ENCODE data around the gene LCTL.
"Not testable (repeated sequence)": the region's sequence is repeated elsewhere in the genome, so short reads cannot be mapped to it uniquely, and the experiment has no call there.

LCTL gene

GRCh38 chr15:66564136-66565041 lies 1.4 kb downstream of the LCTL start:
- DNase-seq: no peak

DNA sequence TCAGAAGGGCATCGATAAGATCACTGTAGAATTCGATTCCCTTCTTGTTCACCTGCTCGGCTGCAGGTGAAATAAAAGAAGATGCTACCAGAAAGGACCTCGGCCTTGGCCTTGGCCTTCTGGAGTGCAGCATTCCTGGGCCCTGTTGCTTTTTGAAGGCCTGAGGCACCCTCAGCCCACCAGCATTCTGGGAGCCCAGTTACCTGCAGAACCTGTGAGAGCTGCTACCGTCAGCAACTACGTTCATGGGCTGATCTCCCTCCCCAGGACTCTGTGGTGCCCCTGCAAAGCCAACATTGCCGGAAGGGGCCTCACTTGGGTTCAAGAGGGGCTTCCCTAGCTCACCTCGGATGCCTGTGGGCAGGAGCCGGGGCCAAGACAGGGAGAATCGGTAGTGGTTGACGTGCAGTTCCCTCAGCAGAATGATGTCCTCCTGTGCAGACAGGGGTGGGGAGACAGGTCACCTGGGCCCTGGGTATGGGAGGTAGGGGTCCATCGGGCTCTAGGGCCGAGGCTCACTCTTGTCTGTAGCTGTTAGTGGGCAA lies 2.2 kb downstream of the LCTL start:
- DNase-seq: no peak

DNA sequence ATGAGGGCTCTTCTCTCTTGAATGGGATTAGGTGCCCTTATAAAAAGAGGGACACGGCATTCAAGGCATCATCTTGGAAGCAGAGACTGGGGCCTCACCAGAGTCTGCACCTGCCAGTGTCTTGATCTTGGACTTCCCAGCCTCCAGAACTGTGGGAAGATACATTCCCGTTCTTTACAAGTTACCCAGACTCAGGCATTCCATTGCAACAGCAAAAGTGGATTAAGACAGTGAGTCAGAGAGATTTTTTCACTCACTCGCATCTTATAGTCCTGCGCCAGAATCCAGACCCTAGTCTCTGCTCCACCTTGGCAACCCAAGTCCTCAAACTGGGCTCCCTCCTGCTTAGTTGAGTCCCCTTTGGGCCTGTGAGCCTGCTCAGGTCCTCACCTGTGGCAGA lies 2.7 kb downstream of the LCTL start:
- DNase-seq: no peak

GRCh38 chr15:66560856-66561525 lies 4.8 kb downstream of the LCTL start:
- DNase-seq: no peak

DNA sequence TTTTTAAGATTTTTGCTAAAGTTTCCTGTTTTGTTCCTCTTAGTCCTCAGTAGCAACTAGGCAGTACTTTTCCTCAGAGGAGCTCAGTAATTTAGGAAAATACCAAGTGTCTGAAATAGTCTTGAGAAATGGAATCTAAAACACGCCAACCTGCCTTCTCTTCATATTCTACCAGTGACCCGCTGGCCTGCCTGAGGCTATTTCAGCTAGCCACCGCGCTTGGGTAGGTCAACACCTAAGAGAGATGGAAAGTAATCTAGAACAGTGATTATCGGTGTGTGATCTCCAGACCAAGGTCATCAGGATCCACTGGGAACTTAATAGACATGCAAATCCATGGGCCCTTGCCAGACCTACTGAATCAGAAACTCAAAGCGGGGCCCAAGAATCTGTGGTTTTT lies 7.5 kb downstream of the LCTL start:
- DNase-seq: no peak

DNA sequence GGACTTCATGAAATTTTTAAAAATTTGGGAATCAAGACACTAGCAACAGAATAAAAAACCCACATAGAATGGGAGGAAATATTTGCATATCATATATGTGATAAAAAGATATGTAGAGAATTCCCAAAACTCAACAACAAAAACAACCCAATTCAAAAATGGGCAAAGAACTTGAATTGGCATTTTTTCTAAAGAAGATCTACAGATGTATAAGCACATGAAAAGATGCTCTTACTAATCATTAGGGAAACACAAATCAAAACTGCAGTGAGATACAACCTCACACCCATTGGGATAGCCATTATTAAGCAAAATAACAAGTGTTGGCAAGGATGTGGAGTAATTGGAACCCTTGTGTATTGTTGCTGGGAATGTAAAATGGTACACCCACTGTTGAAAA lies 10.1 kb downstream of the LCTL start:
- DNase-seq: no peak

DNA sequence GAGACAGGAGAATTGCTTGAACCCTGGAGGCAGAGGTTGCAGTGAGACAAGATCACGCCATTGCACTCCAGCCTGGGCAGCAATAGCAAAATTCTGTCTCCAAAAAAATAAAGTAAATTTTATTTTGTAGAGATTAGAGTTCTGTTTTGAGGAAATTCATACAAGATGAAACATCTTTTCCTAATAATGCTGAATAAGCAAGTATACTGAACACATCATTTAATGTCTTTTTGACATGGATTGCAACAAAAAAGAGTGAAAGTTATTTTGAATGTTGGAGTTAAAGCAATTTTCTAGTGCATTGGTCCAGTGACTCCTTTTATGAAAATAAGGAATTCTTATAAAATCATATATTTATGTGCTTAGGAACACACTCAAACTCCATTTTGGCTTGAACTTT lies 20.5 kb downstream of the LCTL start:
- no peak for DNase-seq

GRCh38 chr15:66542896-66543295 lies 22.9 kb downstream of the LCTL start:
- DNase-seq: no peak

DNA sequence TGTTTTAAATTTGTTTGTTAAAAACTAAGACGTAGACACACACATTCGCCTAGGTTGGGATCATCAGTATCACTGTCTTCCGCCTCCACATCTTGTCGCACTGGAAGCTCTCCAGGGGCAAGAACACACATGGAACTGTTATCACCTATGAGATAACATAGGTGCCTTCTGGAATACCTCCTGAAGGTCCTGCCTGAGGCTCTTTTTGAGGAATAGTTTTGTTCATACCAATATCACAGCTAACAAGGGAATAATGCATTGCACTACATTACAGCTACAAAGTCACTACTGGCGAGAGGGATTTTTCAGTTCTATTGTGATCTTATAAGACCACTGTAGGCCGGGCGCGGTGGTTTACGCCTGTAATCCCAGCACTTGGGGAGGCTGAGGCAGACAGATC lies 30.7 kb downstream of the LCTL start:
- DNase-seq: no peak

GRCh38 chr15:66524838-66525237 lies 41.0 kb downstream of the LCTL start:
- DNase-seq: no peak

DNA sequence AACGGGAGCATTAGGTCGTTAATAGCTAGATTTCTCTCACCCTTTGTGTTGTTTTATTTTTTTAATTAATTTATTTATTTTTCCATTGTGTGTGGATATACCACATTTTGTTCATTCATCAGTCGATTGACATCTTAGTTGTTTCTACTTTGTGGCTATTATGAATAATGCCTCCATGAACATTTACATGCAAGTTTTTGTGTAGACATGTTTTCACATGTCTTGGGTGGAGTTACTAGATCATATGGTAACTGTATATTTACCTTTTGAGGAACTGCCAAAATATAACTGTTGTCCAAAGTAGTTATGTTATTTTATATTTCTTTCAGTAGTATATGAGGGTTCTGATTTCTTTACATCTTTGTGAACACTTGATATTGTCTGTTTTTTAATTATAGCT lies 41.9 kb downstream of the LCTL start:
- DNase-seq: no peak

GRCh38 chr15:66515901-66516322 lies 49.9 kb downstream of the LCTL start:
- DNase-seq: no peak

DNA sequence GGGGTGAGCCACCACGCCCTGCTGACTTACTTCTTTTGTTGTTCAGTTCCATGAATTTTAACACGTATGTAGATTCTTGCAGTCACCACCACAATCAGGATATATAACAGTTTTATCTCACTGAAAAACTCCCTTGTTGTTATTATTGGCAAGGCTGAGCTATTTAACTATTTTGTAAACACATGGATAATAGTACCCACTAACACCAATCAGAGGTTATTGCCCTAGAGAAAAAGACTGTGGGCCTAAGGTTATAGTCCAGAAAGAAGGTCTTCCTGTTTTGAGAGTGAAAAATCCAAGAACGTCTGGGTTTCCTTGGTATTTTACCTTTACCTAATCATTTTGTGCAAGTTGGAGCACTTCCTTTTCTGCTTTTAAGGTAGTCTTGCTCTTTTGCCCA lies 51.2 kb downstream of the LCTL start:
- no peak for DNase-seq

GRCh38 chr15:66508293-66508883 lies 57.4 kb downstream of the LCTL start:
- no peak for DNase-seq

GRCh38 chr15:66505818-66506217 lies 60.0 kb downstream of the LCTL start:
- DNase-seq: no peak

DNA sequence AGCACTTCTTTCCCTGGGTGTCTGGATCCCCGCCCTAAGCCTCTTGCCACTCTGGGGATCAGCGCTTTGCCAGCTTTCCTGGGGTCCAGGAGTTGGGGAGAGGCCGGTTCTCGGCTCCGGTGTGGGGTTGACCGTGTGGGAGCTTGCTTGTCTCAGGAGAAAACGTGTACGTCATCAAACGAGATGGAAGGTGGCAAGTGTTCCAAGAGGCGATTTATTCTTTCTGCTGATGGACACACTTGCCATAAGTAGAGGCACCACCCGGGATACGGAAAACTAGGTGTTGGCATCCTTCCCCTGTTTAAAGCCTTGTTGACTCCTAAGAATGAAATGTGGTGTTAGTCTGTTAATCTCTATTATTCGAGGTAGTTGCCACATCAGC lies 60.4 kb downstream of the LCTL start:
- no peak for DNase-seq

DNA sequence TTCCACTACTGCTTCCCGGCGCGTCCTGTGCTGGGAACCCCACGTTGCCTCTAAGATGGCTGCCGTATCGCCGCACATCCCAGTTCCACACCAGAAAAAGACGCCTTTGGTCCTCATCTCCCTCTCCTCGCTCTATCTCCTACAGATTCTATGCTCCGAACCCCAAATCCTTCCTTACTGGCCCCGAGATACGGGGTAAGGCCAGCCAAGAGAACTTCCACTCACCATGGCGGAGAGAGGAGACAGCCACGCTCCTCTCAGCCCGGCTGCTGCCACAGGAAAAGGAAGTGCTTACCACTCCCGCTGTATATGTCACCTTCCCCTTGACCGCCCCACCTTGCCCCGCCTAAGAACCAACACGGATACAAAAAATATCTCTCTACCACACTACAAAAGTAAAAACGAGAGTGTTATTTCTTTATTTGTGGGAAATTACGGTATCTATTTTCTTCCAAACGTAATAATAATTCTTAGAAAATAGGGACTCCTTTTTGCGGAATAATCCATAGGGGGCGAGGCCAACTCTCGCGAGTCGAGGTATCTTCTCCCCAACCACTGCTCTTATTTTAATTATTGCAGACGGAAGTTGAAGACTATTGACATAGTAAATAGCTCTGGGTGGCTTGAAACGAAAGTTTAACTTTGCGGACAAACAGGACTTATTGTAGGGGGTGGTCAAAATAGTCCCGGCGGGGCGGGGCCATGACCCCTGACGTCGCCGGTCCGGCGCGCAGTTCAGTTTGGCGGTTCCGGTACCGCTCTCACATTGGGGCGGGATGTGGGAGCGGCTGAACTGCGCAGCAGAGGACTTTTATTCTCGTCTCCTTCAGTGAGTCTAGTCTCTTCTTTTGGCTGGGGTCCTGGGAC lies 61.0 kb downstream of the LCTL start, which contains the start of the genes RPL4 and ZWILCH:
RPL4 (minus strand) TSS at position 293 of the 867 bp plus-strand sequence; CDS start at position 228, 65 bp downstream.
ZWILCH (plus strand) TSS at position 764 of the 867 bp plus-strand sequence; CDS start at position 777, 13 bp downstream.
- DNase-seq: peak; percentile 89

- no peak for DNase-seq
Measured at GRCh38 chr15:66503780-66504562, 61.8 kb downstream of the LCTL start.

- not testable (repeated sequence) for DNase-seq
Measured at GRCh38 chr15:66503041-66503648, 62.7 kb downstream of the LCTL start.

DNA sequence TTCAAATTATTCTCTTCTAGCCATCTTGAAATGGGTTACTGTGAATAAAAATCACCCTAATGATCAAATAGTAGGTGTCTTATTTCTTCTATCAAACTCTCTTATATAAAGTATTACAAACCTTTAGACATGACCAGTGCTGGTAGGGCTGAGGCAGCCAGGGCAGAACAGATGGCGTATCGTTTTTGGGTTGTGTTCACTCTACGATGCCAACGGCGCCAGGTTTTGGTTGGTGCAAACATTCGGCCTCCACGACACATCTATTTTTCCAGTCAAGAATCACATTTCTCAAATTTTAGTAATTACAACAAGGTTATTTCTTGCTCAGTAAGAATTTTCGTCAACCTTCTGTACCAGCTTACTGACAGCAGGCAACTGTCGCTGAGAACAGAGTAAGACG lies 63.3 kb downstream of the LCTL start:
- no peak for DNase-seq

DNA sequence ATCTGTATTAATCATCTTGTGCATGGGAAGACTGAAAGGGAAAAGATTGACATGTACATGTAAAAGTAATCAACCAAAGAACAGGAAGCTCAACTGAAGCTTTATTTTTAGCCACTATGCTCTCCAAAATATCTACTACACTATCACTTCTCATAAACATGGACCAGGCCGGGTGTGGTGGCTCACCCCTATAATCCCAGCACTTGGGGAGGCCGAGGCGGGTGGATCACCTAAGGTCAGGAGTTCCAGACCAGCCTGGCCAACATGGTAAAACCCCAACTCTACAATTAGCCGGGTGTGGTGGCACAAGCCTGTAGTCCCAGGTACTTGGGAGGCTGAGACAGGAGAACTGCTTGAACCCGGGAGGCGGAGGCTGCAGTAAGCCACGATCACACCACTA lies 65.5 kb downstream of the LCTL start:
- DNase-seq: not testable (repeated sequence)
